HG03354 (cell line): ENCODE measurements around the gene ADM5.

Experiments
- ATAC-seq: cut with Tn5 transposase; IDR thresholded peaks from one replicate; pipeline ENCODE4 v1.9.1; 2021; ENCODE audit warnings: mild to moderate bottlenecking; ENCODE audit not compliant: unreplicated experiment, poor library complexity, severe bottlenecking

Gene ADM5, protein sequence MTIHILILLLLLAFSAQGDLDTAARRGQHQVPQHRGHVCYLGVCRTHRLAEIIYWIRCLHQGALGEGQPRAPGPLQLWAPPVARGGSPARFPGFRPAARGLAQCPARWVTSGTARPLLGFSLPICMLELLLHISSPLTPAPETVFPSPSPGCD

DNA sequence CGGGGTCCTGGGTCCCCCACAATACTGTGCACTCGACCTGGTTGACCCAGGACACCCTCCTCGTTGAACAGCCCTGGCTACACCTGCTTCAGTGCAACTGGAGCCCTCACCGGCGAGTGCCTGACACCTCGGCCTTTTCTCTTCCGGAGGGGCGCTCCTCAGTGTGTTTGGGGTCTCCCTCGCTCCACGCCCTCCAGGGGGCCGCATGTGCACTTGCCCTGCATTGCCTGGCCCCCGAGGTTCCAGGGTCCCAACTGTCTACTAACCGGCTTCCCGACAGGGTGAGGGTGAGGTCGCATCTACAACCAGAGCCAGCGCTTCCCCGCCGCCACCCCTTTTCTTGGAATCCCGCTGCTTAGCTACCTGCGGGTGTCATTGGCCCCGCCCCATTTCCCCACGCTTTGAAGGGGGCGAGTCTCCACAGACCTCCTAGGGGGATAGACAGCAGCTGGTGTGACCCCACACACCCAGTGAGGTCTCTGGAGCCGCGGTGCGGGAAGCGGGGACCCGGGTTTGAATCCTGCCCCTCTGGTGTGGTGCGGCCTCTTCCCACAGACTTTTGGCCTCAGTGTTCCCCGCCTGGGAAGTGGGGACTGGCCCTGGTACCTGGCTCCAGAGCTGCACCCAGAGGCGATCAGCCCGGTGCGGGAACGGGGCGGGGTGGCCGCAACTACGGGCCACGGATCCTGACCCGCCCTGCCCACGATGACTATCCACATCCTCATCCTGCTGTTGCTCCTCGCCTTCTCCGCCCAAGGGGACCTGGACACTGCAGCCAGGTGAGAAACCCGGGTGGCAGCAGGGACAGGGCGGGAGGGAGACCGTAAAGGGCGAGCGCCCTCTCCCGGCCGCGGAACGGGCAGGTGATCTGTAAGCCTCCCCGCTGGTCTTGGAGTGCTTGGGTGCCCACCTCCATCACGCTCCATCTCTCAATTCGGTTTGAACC, at the start of gene ADM5:
Gene ADM5, plus strand, starts transcription at position 462 of the 946 bp plus-strand sequence. Its CDS starts 244 bp downstream, at position 706.
- ATAC-seq = no peak

DNA sequence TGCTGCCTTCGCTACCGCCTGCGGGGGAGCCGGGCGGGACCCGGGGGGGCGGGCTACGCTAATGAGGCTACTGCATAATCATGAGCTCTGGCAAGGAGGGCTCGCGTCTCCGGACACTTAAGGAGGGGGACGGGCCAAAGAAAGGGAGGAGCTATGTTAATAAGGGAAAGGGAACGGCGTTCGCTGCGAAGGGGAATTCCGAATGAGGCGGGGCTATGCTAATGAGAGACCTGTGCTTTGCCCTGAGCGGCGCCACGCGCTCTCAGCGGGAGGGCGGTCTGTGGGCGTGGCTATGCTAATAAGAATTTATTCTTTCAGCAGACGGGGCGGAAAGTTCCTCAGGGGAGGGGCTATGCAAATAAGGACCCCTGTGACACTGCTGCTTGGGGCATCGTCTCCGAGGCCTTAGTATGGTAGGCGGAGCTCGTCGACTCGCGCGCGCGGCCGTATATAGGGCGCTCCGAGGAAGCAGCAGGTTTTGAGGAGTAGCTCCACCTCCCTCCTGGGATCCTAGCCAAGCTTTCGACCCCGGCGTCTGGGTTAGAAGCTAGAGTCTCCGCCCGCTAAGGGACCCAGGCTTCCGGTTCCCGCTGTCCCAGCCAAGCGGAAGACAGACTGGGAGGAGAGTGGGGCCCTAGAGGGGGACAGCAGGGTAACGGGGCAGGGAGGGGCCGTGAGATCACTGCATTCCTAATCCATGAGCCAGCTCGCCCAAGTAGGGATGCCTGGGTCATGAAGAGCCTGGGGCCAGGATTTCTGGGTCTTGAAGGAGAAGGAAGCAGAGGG, 49.1 kb upstream of the ADM5 start, which contains the start of gene RRAS:
Gene RRAS, minus strand, starts transcription at position 31 of the 786 bp plus-strand sequence. CDS start 45 bp downstream, outside the sequence.
- ATAC-seq = peak; percentile 68

DNA sequence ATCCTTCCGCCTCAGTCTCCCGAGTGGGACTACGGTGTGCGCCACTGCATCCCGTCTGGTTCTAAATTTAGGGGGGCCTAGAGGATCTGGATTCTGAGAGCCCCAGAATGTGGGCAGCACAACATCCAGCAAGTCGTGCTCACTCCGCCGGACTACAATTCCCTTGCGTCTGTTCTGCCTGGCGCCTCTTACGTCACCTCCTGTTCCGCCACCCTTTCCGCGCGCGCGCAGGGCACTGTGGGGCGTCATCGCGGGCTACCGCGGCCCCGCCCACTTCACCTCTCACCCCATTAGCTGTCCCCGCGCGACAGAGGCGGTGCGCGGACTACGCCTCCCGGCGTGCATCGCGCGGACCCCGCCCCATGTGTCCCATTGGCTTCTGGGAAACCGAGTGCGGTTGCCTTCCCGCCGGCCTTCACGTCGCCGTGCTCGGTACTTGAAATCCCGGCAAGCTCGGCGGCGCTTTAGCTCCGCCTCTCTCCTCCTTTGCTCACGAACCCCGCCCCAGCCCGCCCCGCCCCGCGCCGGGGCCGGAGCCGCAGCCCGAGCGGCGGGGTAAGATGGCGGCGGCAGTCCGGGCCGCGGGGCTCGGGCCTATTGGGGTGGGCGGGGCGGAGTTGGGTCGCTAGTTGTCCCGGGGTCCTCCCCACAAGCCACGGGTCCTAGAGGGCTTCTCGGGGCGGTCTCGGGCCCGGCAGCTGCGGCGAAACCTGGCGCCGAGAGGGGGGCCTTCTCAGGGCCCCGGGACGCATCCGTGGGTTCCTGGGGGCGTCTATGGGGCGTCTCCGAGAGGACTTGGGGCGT, 47.5 kb upstream of the ADM5 start, which contains the start of gene SCAF1:
Gene SCAF1, plus strand, starts transcription at position 522 of the 804 bp plus-strand sequence. CDS start 2,818 bp downstream, outside the sequence.
- peak; percentile 62 for ATAC-seq

DNA sequence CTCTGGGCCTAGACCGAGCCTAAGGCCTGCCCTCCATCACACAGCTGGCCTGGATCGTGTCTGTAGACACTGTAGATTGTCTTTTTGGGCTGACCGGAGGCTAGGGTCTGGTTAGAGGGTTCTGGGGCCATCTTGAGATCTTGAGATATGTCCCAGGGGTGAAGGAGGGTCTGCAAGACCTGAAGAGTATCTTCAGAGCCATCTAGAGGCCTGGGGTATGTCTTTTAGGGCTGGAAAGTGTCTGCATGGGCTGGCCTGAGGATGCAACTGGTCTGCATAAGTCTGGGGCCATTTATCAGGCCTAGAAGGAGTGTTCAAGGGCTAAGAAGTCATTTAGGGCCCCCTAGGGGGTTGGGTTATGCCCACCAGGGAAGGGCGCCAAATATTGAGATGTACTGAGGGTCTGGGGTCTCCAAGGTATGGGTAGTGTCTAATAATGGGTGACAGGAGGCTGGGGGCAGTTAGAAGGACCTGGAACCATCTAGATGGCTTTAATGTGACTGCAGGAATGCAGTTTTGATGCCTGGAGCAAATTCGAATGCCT, 46.8 kb upstream of the ADM5 start:
- ATAC-seq = no peak

DNA sequence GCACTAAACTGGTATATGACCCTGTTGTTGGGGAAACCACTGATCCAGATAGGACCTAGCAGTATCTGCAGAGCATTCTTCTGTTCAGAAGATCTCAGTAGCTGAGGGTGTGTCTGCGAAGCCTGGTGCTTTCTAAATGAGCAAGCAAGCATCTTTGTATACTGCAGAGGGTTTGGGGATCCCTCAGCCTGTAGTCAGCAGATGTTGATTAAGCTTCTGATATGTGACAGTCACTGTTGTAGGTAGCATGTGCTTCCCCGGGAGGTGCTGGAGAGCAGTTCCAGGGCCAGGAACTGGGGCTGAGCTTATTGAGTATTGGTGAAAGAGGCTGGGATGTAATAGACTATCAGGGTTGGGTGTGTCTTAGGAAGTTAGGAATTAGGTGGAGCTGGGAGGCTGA, 45.9 kb upstream of the ADM5 start:
- ATAC-seq = no peak

DNA sequence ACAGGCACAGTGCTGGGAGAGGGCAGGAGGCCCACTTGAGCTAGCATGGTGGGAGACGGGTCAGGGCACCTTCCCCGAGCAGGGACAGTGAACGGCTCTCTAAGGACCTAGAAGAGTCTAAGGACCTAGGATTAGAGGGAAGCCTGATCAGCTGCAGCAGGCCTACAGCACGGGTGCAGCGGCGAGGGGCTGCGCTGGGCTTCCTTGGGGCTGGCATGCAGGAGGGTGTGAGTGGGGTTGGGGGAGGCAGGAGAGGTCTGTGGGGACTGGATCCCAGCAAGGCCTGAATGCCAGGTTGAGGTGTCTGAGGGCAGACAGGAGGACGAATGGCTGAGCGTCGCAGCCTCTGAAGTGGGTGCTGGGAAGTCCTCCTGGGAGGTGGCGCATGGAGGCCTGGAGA, 43.8 kb upstream of the ADM5 start:
- no peak for ATAC-seq

DNA sequence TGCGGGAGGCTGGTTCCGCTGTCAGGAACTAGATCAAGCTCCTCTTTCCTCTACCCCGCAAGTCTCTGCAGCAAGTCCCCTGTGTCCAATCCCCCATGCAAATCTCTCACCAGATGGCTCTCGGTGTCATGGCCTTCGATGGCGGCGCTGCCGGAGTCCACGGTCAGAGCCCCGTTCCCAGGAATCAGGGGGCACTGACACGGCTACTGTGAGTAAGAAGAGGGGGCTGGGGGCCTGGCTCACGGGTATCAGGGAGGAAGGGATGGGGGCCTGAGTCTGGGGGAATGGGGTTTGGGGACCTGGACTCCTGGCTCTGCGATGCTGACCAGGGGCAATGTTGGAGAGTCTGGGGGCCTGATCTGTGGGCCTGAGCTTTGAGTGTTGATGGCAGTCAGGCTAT, 43.4 kb upstream of the ADM5 start:
- ATAC-seq = no peak

DNA sequence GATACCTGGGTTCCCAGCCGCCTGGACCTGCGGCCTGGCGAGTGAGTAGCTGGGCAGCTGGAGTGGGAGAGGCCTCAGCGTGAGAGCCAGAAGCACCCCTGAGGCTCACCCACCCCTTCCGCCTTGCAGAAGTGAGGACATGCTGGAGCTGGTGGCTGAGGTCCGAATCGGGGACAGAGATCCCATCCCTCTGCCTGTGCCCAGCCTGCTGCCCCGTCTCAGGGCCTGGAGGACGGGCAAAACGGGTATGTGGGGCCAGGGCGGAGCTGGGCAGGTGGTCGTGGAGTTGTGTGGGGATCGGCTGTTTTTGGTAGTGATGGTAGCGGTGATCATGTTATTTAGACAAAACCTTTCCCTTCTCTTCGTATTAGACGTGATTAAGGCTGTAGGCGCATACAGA, 42.8 kb upstream of the ADM5 start:
- ATAC-seq = no peak

DNA sequence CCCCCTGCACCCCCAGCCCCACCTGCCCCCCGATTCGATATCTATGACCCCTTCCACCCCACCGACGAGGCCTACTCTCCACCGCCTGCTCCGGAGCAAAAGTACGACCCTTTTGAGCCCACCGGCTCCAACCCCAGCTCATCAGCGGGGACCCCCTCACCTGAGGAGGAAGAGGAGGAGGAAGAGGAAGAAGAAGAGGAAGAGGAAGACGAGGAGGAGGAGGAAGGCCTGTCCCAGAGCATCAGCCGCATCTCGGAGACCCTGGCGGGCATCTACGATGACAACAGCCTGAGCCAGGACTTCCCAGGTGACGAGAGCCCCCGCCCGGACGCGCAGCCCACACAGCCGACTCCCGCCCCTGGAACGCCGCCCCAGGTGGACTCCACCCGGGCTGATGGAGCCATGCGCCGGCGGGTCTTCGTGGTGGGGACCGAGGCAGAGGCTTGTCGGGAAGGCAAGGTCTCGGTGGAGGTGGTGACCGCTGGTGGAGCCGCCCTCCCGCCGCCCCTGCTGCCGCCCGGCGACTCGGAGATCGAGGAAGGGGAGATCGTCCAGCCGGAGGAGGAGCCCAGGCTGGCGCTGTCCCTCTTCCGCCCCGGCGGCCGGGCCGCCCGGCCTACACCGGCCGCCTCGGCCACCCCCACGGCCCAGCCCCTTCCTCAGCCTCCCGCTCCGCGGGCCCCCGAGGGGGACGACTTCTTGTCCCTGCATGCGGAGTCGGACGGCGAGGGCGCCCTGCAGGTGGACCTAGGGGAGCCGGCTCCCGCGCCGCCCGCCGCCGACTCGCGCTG, 38.2 kb upstream of the ADM5 start:
- ATAC-seq = no peak

DNA sequence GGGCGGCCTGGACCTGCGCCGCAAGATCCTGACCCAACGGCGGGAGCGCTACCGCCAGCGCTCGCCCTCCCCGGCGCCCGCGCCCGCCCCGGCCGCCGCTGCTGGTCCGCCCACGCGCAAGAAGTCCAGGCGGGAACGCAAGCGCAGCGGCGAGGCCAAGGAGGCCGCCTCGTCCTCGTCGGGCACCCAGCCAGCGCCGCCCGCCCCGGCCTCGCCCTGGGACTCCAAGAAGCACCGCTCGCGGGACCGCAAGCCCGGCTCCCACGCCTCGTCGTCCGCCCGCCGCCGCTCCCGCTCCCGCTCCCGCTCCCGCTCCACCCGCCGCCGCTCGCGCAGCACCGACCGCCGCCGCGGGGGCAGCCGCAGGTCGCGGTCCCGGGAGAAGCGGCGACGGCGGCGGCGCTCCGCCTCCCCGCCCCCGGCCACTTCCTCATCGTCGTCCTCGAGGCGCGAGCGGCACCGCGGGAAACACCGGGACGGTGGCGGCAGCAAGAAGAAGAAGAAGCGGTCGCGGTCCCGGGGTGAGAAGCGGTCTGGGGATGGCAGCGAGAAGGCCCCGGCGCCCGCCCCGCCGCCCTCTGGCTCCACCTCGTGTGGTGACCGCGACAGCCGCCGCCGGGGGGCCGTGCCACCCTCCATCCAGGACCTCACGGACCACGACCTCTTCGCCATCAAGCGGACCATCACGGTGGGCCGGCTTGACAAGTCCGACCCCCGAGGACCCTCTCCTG, 37.4 kb upstream of the ADM5 start:
- no peak for ATAC-seq

DNA sequence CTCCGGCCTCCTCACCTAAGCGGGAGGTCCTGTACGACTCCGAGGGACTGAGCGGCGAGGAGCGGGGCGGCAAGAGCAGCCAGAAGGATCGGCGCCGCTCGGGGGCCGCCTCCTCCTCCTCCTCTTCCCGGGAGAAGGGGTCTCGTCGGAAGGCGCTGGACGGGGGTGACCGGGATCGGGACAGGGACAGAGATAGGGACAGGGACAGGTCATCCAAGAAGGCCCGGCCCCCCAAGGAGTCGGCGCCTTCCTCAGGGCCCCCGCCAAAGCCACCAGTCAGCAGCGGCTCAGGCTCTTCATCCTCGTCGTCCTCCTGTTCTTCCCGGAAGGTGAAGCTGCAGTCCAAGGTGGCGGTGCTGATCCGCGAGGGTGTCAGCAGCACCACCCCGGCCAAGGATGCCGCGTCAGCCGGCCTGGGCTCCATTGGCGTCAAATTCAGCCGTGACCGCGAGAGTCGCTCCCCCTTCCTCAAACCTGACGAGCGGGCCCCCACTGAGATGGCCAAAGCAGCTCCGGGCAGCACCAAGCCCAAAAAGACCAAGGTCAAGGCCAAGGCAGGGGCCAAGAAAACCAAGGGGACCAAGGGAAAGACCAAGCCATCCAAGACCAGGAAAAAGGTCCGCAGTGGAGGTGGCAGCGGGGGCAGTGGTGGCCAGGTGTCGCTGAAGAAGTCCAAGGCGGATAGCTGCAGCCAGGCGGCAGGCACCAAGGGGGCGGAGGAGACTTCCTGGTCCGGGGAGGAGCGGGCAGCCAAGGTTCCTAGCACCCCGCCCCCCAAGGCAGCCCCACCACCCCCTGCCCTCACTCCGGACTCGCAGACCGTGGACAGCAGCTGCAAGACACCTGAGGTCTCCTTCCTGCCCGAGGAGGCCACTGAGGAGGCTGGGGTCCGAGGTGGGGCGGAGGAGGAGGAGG, 36.6 kb upstream of the ADM5 start:
- no peak for ATAC-seq

DNA sequence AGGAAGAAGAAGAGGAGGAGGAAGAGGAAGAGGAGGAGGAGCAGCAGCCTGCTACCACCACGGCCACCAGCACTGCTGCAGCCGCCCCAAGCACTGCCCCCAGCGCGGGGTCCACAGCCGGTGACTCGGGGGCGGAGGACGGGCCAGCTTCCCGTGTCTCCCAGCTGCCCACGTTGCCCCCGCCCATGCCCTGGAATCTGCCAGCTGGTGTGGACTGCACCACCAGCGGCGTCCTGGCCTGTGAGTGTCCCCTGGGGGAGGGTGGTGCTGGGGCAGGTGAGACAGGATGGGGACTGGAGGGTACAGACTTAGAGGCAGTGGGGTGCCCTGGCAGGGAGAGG, 36.0 kb upstream of the ADM5 start:
- no peak for ATAC-seq

DNA sequence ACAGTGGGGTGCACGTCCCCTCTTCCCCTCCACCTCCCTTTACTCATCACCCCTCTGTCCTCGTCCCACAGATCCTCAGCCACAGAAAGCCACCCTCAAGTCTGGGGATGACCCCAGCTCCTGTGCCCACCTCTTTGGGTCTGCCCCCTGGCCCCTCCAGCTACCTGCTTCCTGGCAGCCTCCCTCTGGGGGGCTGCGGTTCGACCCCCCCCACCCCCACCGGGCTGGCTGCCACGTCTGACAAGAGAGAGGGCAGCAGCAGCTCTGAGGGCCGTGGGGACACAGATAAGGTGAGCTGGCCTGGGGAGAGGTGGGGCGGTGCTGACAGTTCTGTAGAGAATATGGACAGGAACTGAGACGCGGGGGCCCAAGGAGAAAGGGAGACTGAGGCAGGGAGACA, 34.8 kb upstream of the ADM5 start:
- ATAC-seq = no peak

DNA sequence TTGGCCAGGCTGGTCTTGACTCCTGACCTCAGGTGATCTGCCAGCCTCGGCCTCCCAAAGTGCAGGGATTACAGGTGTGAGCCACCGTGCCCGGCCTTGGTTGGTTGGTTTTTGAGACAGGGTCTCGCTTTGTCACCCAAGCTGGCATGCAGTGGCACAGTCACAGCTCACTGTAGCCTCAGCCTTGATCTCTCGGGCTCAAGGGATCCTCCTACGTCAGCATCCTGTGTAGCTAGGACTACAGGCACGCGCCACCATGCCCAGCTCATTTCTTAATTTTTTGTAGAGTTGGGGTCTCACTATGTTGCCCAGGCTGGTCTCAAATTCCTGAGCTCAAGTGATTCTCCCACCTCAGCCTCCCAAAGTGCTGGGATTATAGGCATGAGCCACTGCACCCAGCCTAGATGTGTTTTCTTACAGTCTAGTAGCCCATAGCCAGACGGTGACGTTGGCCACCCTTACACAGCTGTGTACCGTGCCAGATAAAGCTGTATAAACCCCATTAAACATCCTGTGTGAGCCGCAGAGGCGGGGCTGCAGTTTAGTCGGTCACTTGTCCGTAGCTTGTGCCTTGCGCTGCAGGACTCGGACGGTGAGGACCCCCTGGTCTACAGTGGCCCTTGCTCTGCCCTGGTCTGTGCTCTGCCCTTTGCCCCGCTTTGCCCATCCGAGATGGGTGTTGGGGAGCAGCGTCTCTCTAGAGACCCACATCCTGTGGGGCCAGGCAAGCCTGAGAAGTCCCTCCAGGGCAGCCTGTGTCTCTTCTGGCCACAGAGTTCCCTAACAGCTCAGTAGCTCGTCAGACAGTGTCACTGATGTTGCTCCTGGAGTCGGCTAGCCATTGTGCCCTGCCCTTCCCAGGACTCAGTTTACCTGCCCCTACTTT, 33.6 kb upstream of the ADM5 start:
- no peak for ATAC-seq

DNA sequence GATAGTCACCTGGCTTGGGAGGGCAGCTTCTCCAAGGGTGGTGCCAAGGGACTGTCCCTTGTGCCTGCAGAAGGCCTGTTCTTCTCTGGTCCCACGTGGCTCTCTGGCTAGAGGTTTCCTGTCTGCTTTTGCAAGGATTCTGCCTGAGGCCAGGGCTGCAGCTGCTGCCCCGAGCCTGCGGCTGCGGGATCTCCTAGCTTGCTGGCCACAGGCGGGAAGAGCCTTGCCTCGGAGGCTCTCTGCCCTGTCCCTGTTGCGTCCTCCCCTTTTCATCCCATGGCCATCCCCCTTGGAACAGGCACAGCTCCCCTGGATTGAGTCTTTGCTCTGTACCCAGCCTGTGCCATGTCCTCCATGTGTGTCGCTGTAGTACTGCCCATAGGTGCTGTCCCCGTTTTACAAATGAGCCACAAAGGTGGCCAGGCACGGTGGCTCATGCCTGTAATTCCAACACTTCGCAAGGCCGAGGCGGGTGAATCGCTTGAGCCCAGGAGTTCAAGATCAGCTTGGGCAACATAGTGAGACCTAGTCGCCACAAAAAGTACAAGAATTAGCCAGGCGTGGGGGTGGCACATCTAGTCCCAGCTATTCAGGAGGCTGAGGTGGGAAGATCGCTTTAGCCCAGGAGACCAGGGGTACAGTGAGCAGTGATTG, 32.8 kb upstream of the ADM5 start:
- ATAC-seq = no peak
